Sigmoid colon (tissue), 3 donors: ENCODE results near the gene SP8.

ENCODE experiments used
- POLR2A ChIP-seq, 2 donors: fragments of 450-650 bp; IDR thresholded peaks; one replicate each; pipeline ENCODE4 v1.6.1; 2016; ENCODE audit warnings: antibody characterized with exemption in 2 of 2, mild to moderate bottlenecking in 2 of 2, moderate library complexity in 2 of 2
- TF ChIP-seq, protein P1 (sequence below), 4 experiments: fragments of 450-650 bp in 3 of 4; fragments of 200-600 bp in 1 of 4; IDR thresholded peaks; one replicate each; pipeline ENCODE4 v1.5.1; 2016 to 2019; ENCODE audit warnings: antibody characterized with exemption in 4 of 4, mild to moderate bottlenecking in 3 of 4, moderate library complexity in 2 of 4

DNA sequence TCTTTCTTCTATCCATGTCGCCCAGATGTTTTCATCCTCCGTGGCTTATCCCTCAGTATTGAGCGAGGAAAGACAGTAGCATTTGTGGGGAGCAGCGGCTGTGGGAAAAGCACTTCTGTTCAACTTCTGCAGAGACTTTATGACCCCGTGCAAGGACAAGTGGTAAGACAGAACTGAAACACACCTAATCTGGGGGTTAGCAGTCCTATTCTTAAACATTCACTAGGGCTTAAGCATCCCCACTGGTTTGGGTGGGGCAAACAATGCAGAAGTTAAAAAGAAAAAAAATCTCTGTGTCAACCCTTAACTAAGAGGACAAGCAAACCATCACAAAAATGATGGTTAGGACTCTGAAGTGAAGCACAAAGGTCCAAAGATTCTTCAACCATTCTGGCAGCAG lies 43.8 kb downstream of the SP8 start:
- no peak for TF ChIP-seq POLR2A (IDR thresholded peaks at IDR 0.05)
- TF ChIP-seq, protein P1, sequence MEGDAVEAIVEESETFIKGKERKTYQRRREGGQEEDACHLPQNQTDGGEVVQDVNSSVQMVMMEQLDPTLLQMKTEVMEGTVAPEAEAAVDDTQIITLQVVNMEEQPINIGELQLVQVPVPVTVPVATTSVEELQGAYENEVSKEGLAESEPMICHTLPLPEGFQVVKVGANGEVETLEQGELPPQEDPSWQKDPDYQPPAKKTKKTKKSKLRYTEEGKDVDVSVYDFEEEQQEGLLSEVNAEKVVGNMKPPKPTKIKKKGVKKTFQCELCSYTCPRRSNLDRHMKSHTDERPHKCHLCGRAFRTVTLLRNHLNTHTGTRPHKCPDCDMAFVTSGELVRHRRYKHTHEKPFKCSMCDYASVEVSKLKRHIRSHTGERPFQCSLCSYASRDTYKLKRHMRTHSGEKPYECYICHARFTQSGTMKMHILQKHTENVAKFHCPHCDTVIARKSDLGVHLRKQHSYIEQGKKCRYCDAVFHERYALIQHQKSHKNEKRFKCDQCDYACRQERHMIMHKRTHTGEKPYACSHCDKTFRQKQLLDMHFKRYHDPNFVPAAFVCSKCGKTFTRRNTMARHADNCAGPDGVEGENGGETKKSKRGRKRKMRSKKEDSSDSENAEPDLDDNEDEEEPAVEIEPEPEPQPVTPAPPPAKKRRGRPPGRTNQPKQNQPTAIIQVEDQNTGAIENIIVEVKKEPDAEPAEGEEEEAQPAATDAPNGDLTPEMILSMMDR (IDR thresholded peaks at IDR 0.05) = no peak
